ENCODE results near the gene TADA1.

Gene TADA1

DNA sequence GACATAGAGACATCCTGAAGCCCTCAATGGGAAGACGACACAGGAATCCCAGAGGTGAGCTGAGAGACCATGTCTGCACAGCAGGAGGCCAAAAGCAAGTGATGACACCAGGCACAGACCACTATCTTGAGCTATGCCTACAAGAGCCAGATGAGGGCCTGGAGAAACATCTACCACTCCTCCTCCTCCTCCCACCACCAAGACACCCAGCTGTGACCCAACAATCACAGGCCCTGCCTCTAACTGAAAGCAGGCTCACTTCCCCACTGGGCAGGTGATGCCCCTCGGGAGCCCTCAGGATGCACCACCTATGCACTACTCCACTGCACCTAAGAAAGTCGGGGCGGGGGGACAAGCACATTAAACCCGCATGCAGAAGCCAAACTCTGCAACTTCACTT is 16.5 kb downstream of the TADA1 start:
- TF ChIP-seq, protein P1, sequence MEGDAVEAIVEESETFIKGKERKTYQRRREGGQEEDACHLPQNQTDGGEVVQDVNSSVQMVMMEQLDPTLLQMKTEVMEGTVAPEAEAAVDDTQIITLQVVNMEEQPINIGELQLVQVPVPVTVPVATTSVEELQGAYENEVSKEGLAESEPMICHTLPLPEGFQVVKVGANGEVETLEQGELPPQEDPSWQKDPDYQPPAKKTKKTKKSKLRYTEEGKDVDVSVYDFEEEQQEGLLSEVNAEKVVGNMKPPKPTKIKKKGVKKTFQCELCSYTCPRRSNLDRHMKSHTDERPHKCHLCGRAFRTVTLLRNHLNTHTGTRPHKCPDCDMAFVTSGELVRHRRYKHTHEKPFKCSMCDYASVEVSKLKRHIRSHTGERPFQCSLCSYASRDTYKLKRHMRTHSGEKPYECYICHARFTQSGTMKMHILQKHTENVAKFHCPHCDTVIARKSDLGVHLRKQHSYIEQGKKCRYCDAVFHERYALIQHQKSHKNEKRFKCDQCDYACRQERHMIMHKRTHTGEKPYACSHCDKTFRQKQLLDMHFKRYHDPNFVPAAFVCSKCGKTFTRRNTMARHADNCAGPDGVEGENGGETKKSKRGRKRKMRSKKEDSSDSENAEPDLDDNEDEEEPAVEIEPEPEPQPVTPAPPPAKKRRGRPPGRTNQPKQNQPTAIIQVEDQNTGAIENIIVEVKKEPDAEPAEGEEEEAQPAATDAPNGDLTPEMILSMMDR (IDR thresholded peaks at IDR 0.05; ENCODE audit: borderline replicate concordance, insufficient read depth, low read depth, low read length): no peak

DNA sequence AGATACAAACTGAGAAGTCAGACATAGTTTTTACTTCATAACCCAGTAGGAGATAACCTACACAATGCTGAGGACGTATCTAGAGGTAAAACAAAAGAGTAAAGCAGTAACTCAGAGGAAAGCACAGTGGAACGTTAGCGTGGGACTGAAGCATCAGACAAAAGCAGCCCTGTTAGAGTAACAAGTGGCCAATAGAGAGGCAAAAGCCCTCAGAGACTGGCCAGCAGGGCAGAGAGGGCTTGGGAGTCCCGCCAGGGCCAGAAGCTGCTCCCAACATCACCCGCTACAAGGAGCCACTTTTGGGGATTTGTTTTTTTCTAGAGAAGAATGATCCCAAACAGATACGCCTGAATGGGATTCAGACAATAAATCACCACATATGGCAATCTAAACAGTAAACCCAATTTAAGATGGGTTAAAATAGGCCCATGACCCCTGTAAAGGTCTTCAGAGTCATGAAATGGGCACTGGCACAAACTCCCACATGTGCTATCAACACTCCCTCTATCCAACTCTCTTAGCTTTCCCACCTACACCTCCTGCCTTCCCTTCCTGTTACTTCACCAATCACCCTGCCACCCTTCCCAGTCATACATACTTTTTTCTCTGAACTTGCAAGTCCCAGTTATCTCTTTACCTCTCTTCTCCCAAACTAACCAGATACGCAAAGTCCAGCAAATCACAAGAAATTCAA is 17.2 kb downstream of the TADA1 start:
- TF ChIP-seq, protein P1 (IDR thresholded peaks at IDR 0.05; ENCODE audit: borderline replicate concordance, insufficient read depth, low read depth, low read length): no peak
- no peak overlapping the region for H3K4me3 ChIP-seq (ENCODE audit: low read depth, low read length)

More for the DNA sequence above, 16.5 kb downstream of the TADA1 start:
- H3K4me3 ChIP-seq (ENCODE audit: low read depth, low read length): no peak overlapping the region

DNA sequence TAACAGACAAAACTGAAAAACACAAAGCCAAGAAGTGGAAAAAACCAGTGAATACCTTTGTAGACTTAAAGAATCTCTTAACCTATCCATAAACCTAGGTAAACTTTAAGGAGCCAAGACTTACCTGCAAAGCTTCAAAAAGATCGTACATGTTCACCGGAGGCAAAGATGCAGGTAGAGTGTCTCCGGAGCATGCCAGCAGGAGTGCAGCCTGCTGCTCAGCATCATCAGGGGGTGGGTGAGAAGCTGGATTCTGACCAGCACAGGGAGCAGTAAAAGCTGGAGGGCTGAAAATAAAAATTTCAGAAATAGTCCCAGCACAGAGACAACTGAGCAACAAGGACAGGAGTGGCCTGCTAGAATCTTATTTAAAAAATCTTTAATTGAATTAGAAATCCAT is 18.1 kb downstream of the TADA1 start:
- TF ChIP-seq, protein P1 (IDR thresholded peaks at IDR 0.05; ENCODE audit: borderline replicate concordance, insufficient read depth, low read depth, low read length): no peak
- H3K4me3 ChIP-seq (ENCODE audit: low read depth, low read length): no peak overlapping the region

DNA sequence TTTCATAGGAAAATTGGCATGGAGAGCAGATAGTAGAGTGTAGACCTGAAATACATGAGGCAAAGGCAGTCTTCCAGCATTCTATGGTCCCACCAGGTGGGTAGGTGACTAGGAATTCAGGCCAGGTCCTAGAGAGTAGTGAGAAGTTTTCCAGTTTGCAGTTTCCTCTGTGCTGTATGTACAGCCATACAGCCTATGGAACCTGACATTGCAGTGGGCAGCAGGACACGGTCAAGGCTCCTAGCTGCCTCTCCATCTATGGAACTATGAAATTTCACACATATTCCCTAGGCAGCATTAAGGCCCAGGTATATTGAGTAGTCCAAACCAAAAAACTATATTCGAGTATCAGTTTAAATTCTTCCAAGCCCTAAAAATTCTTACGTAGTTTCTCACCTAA is 20.5 kb downstream of the TADA1 start:
- TF ChIP-seq, protein P1 (IDR thresholded peaks at IDR 0.05; ENCODE audit: borderline replicate concordance, insufficient read depth, low read depth, low read length): no peak
- H3K4me3 ChIP-seq (ENCODE audit: low read depth, low read length): no peak overlapping the region

DNA sequence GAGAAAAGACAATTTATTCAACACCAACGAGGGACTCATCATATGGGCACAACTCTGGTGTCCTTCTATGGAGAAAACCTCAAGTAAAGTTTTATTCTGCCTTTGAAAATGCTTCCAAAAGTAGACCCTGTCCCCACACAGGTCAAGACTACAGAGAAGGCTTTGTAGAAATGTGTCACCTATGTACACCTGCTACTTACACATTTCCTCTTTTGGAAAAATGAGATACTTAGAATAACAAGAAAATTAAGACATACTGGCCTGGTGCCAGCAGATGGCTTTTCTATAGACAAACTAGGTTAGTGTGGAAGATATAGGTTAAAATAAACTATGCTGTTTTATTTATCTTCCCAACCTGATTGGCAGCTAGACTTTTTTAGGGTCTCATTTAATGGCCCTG is 23.1 kb downstream of the TADA1 start:
- H3K4me3 ChIP-seq (ENCODE audit: low read depth, low read length): no peak overlapping the region
- TF ChIP-seq, protein P1 (IDR thresholded peaks at IDR 0.05; ENCODE audit: borderline replicate concordance, insufficient read depth, low read depth, low read length): no peak

DNA sequence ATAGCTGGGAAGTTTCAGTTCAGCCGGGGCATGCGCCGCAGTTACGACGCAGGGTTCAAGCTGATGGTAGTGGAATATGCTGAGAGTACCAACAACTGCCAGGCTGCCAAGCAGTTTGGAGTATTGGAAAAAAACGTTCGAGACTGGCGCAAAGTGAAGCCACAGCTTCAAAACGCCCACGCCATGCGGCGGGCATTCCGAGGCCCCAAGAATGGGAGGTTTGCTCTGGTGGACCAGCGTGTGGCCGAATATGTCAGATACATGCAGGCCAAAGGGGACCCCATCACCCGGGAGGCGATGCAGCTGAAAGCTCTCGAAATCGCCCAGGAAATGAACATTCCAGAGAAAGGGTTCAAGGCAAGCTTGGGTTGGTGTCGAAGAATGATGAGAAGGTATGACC is 26.9 kb downstream of the TADA1 start:
- TF ChIP-seq, protein P1 (IDR thresholded peaks at IDR 0.05; ENCODE audit: borderline replicate concordance, insufficient read depth, low read depth, low read length): no peak
- H3K4me3 ChIP-seq (ENCODE audit: low read depth, low read length): no peak overlapping the region

DNA sequence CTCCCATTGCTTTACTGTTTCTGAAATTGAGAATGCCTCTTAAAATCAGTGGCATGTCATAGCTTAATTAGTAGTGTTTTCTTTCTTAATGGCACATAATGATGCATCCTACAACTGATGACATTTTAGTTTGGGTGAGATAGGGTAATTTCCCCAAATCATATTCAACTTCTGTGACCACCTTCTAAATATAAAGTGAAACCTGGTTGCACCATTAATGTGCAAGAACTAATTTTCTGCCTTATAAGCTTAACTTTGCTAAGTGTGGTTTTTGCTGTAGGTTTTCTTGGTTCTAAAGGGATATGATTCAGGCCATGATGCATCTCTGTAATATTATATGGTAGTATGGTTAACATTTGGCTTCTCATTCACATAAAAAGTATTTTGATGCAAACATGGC is 27.9 kb downstream of the TADA1 start:
- TF ChIP-seq, protein P1 (IDR thresholded peaks at IDR 0.05; ENCODE audit: borderline replicate concordance, insufficient read depth, low read depth, low read length): no peak

More for the DNA sequence above, 27.9 kb downstream of the TADA1 start:
- no peak overlapping the region for H3K4me3 ChIP-seq (ENCODE audit: low read depth, low read length)

Data from GM12875 (cell line).